SU-DHL-6 (cell line): Measurements from ENCODE around the gene STIMATE.

Experiments
- H2AFZ ChIP-seq: fragments of 200-600 bp; sonication (generic); 2 replicates; pipeline ENCODE4 v1.6.1; 2014; ENCODE audit warnings: low read depth, mild to moderate bottlenecking, moderate library complexity, mixed read lengths, antibody characterized with exemption, low read length; ENCODE audit not compliant: severe bottlenecking
- H3F3A ChIP-seq: fragments of 200-600 bp; shearing (Covaris generic); 2 replicates; pipeline ENCODE4 v1.6.0; 2016; ENCODE audit warnings: antibody characterized with exemption, mild to moderate bottlenecking; ENCODE audit not compliant: insufficient read depth
- H3K27ac ChIP-seq: fragments of 200-600 bp; sonication (generic); 2 replicates; pipeline ENCODE4 v1.5.1; 2016; ENCODE audit warnings: low read depth, mild to moderate bottlenecking, low read length, moderate library complexity, mixed read lengths
- H3K27me3 ChIP-seq: fragments of 200-600 bp; sonication (generic), shearing (Covaris generic); 2 replicates; pipeline ENCODE4 v1.6.0; 2014; ENCODE audit warnings: mild to moderate bottlenecking, low read length
- H3K36me3 ChIP-seq: fragments of 200-600 bp; sonication (generic); 2 replicates; pipeline ENCODE4 v1.6.1; 2014; ENCODE audit warnings: mild to moderate bottlenecking, low read length, mixed read lengths
- H3K4me2 ChIP-seq: fragments of 300-600, 200-600 bp; shearing (Covaris generic), sonication (generic); 2 replicates; pipeline ENCODE4 v1.6.0; 2014; ENCODE audit warnings: low read length, low read depth, mild to moderate bottlenecking; ENCODE audit not compliant: poor library complexity, severe bottlenecking
- H3K4me3 ChIP-seq: fragments of 200-600 bp; sonication (generic); 2 replicates; pipeline ENCODE4 v1.5.1; 2014; ENCODE audit warnings: antibody characterized with exemption, low read length, mild to moderate bottlenecking, mixed read lengths; ENCODE audit not compliant: insufficient read depth, poor library complexity, severe bottlenecking
- H3K79me2 ChIP-seq: fragments of 200-600 bp; sonication (generic); 2 replicates; pipeline ENCODE4 v1.6.1; 2014; ENCODE audit warnings: mild to moderate bottlenecking, low read length, moderate library complexity; ENCODE audit not compliant: insufficient read depth
- H3K9ac ChIP-seq: fragments of 200-600 bp; sonication (generic); 2 replicates; pipeline ENCODE4 v1.7.0; 2014; ENCODE audit warnings: mild to moderate bottlenecking, low read length
- H3K9me2 ChIP-seq: fragments of 200-600 bp; sonication (generic); replicated peaks from 2 replicates; pipeline ENCODE4 v1.6.1; 2014; ENCODE audit warnings: low read length; ENCODE audit not compliant: insufficient read depth
- H3K9me3 ChIP-seq: fragments of 200-600 bp; sonication (generic); 2 replicates; pipeline ENCODE4 v1.6.1; 2014; ENCODE audit warnings: low read length, mixed read lengths; ENCODE audit not compliant: insufficient read depth
- H4K20me1 ChIP-seq: fragments of 200-600 bp; sonication (generic); 2 replicates; pipeline ENCODE4 v1.6.1; 2014; ENCODE audit warnings: low read depth, mild to moderate bottlenecking, antibody characterized with exemption, low read length, moderate library complexity, mixed read lengths
- CTCF ChIP-seq: fragments of 200-600 bp; sonication (generic); IDR thresholded peaks from one replicate; pipeline ENCODE4 v1.5.1; 2017; ENCODE audit warnings: antibody characterized with exemption, mild to moderate bottlenecking, low read length, moderate library complexity; ENCODE audit not compliant: insufficient read depth, poor library complexity, severe bottlenecking
- EZH2phosphoT487 ChIP-seq: fragments of 200-600 bp; sonication (generic), shearing (Covaris generic); conservative IDR thresholded peaks from 2 replicates; pipeline ENCODE4 v1.6.1; 2018; ENCODE audit warnings: mild to moderate bottlenecking, antibody characterized with exemption, low read length, moderate library complexity, mixed read lengths

STIMATE gene

GRCh38 chr3:52789746-52790040, 107.7 kb downstream of the STIMATE start:
- no peaks in the 10 kb centered on the region for H3K9me3 ChIP-seq
- no peak overlapping the region for H3K27ac ChIP-seq
- H3K79me2 ChIP-seq: no peaks in the 10 kb centered on the region
- H3K27me3 ChIP-seq: no peaks in the 10 kb centered on the region
- no peaks in the 10 kb centered on the region for H3K36me3 ChIP-seq
- TF ChIP-seq CTCF (no peak), EZH2phosphoT487 (no peak)
- H3K4me2 ChIP-seq: no peak overlapping the region
- no peaks in the 10 kb centered on the region for H4K20me1 ChIP-seq
- no peak overlapping the region for H3K9ac ChIP-seq
- no peak overlapping the region for H2AFZ ChIP-seq
- no peak overlapping the region for H3K4me3 ChIP-seq
- no peaks in the 10 kb centered on the region for H3K9me2 ChIP-seq
- no peaks in the 10 kb centered on the region for H3F3A ChIP-seq

- no peaks in the 10 kb centered on the region for H4K20me1 ChIP-seq
- no peak overlapping the region for H2AFZ ChIP-seq
- H3K4me2 ChIP-seq: no peak overlapping the region
- H3K9me3 ChIP-seq: no peaks in the 10 kb centered on the region
- no peaks in the 10 kb centered on the region for H3K36me3 ChIP-seq
- TF ChIP-seq EZH2phosphoT487 (no peak), CTCF (no peak)
- H3K9me2 ChIP-seq: no peaks in the 10 kb centered on the region
- no peaks in the 10 kb centered on the region for H3F3A ChIP-seq
- no peak overlapping the region for H3K4me3 ChIP-seq
- H3K79me2 ChIP-seq: no peaks in the 10 kb centered on the region
- no peak overlapping the region for H3K9ac ChIP-seq
- no peak overlapping the region for H3K27ac ChIP-seq
- H3K27me3 ChIP-seq: no peaks in the 10 kb centered on the region
These were observed 108.2 kb downstream of the STIMATE start for GRCh38 chr3:52788890-52789745.

GRCh38 chr3:52787672-52788625, 109.4 kb downstream of the STIMATE start:
- H4K20me1 ChIP-seq: no peaks in the 10 kb centered on the region
- H3K9me3 ChIP-seq: no peaks in the 10 kb centered on the region
- H3K27ac ChIP-seq: no peak overlapping the region
- no peaks in the 10 kb centered on the region for H3K36me3 ChIP-seq
- no peak overlapping the region for H3K4me3 ChIP-seq
- no peak overlapping the region for H3K9ac ChIP-seq
- no peaks in the 10 kb centered on the region for H3F3A ChIP-seq
- H3K27me3 ChIP-seq: no peaks in the 10 kb centered on the region
- no peak overlapping the region for H2AFZ ChIP-seq
- H3K4me2 ChIP-seq: no peak overlapping the region
- no peaks in the 10 kb centered on the region for H3K9me2 ChIP-seq
- TF ChIP-seq CTCF (no peak), EZH2phosphoT487 (no peak)
- H3K79me2 ChIP-seq: no peaks in the 10 kb centered on the region
